ENCODE measurements around the gene PABPN1L.

Gene PABPN1L

GRCh38 chr16:88846088-88846487 is 20.4 kb downstream of the PABPN1L start:
- no peak for DNase-seq

- DNase-seq = no peak
Observed at GRCh38 chr16:88844419-88845036, 21.9 kb downstream of the PABPN1L start.

GRCh38 chr16:88843256-88843655 is 23.2 kb downstream of the PABPN1L start:
- DNase-seq = no peak

- DNase-seq = no peak
Observed at GRCh38 chr16:88842806-88843205, 23.7 kb downstream of the PABPN1L start.

GRCh38 chr16:88842308-88842756 is 24.1 kb downstream of the PABPN1L start:
- no peak for DNase-seq

- no peak for DNase-seq
Observed at GRCh38 chr16:88841521-88842307, 24.7 kb downstream of the PABPN1L start.

- DNase-seq = no peak
Observed at GRCh38 chr16:88840600-88841215, 25.8 kb downstream of the PABPN1L start.

- no peak for DNase-seq
Observed at GRCh38 chr16:88839745-88840599, 26.5 kb downstream of the PABPN1L start.

- no peak for DNase-seq
Observed at GRCh38 chr16:88839026-88839529, 27.4 kb downstream of the PABPN1L start.

GRCh38 chr16:88838566-88838965 is 27.9 kb downstream of the PABPN1L start:
- no peak for DNase-seq

GRCh38 chr16:88837806-88838205 is 28.7 kb downstream of the PABPN1L start:
- DNase-seq = no peak

GRCh38 chr16:88836791-88837190 is 29.7 kb downstream of the PABPN1L start:
- no peak for DNase-seq

GRCh38 chr16:88835818-88836217 is 30.6 kb downstream of the PABPN1L start:
- DNase-seq = no peak

GRCh38 chr16:88835383-88835782 is 31.1 kb downstream of the PABPN1L start:
- DNase-seq = no peak

GRCh38 chr16:88834670-88835069 is 31.8 kb downstream of the PABPN1L start:
- DNase-seq = no peak

- DNase-seq = no peak
Observed at GRCh38 chr16:88833086-88833485, 33.4 kb downstream of the PABPN1L start.

GRCh38 chr16:88831838-88832237 is 34.6 kb downstream of the PABPN1L start:
- no peak for DNase-seq

GRCh38 chr16:88830783-88831182 is 35.7 kb downstream of the PABPN1L start:
- DNase-seq = no peak

- DNase-seq = no peak
Observed at GRCh38 chr16:88830258-88830657, 36.2 kb downstream of the PABPN1L start.

GRCh38 chr16:88828711-88829110 is 37.7 kb downstream of the PABPN1L start:
- DNase-seq = no peak

- no peak for DNase-seq
Observed at GRCh38 chr16:88827727-88828126, 38.7 kb downstream of the PABPN1L start.

GRCh38 chr16:88826070-88826840 is 40.2 kb downstream of the PABPN1L start:
- no peak for DNase-seq

Measured in NCI-H2029 treated with DMSO at 0.1 percent for 48 hours (cell line).